CD4-positive, alpha-beta T cell (primary cell): ENCODE data around the gene AP1S3. TPM values are rescaled to one million over a fixed set of nuclear protein-coding genes. Genes with fewer than 3 reads are reported as not detected.

Source experiments
- ATAC-seq: fragments of 200-7000 bp; cut with Tn5 transposase; one replicate; pipeline ENCODE4 v1.10.0; 2022; ENCODE audit warnings: mild to moderate bottlenecking; ENCODE audit not compliant: poor library complexity
- CTCF ChIA-PET: fragments of 350-600 bp; sonication (Branson Sonifier 250); formaldehyde crosslinking; loops from one replicate; lab custom pipeline; 2021; ENCODE audit warnings: antibody characterized with exemption, inconsistent platforms; lab: Charles Lee
- POLR2A ChIA-PET: fragments of 350-600 bp; sonication (Branson Sonifier 250); formaldehyde crosslinking; loops from one replicate; lab custom pipeline; 2021; ENCODE audit warnings: antibody characterized with exemption, inconsistent platforms; lab: Charles Lee
- DNase-seq, 14 experiments: peaks; one replicate each; pipeline ENCODE4 v3.0.0-alpha.2; 2013 to 2020; ENCODE audit warnings: mixed read lengths in 2 of 14
- H3K27ac ChIP-seq, 2 donors: one replicate each; pipeline versions ENCODE4 v1.5.1 to v1.7.0; 2013; ENCODE audit warnings: low read length in 2 of 2, low read depth in 1 of 2, mild to moderate bottlenecking in 1 of 2
- H3K27me3 ChIP-seq, 2 experiments: 1 replicate in 1 of 2; 2 replicates in 1 of 2; pipeline versions ENCODE4 v1.6.1 to v1.7.0; 2013; ENCODE audit warnings: low read length in 2 of 2, control low read depth in 1 of 2, mild to moderate bottlenecking in 1 of 2, moderate library complexity in 1 of 2; ENCODE audit not compliant: insufficient read depth in 2 of 2, control insufficient read depth in 1 of 2
- H3K36me3 ChIP-seq: one replicate; pipeline ENCODE4 v1.6.1; 2013; ENCODE audit warnings: low read length, control low read depth; ENCODE audit not compliant: insufficient read depth
- H3K4me1 ChIP-seq: one replicate; pipeline ENCODE4 v1.6.1; 2013; ENCODE audit warnings: low read length, control low read depth; ENCODE audit not compliant: insufficient read depth
- H3K4me3 ChIP-seq: one replicate; pipeline ENCODE4 v1.5.1; 2013; ENCODE audit warnings: mild to moderate bottlenecking, low read length, moderate library complexity
- H3K9me3 ChIP-seq, 2 experiments: 1 replicate in 1 of 2; 2 replicates in 1 of 2; pipeline versions ENCODE4 v1.6.1 to v1.7.0; 2013; ENCODE audit warnings: low read length in 2 of 2, mild to moderate bottlenecking in 2 of 2, control low read depth in 1 of 2, moderate library complexity in 1 of 2; ENCODE audit not compliant: control insufficient read depth in 1 of 2, insufficient read depth in 1 of 2
- H3K27ac Mint-ChIP-seq: one replicate; pipeline ENCODE4 v1.8.0; 2020; ENCODE audit warnings: mixed read lengths
- H3K27me3 Mint-ChIP-seq: one replicate; pipeline ENCODE4 v1.8.0; 2021; ENCODE audit warnings: mixed read lengths
- H3K36me3 Mint-ChIP-seq: one replicate; pipeline ENCODE4 v1.8.0; 2021; ENCODE audit warnings: low read depth, mixed read lengths
- H3K4me1 Mint-ChIP-seq: one replicate; pipeline ENCODE4 v1.8.0; 2021; ENCODE audit warnings: low read depth, mixed read lengths
- H3K4me3 Mint-ChIP-seq: one replicate; pipeline ENCODE4 v1.8.0; 2020; ENCODE audit warnings: mild to moderate bottlenecking, mixed read lengths
- H3K9me3 Mint-ChIP-seq: one replicate; pipeline ENCODE4 v1.8.0; 2020; ENCODE audit warnings: mixed read lengths
- intact Hi-C, 2 experiments: fragments of 100-400 bp; cut with DNase I in 1 of 2; cut with micrococcal nuclease in 1 of 2; formaldehyde crosslinking; loops; one replicate each; pipeline versions ENCODE4 v1.15.1 to v1.9.0; 2023 to 2025; cut with DNase I, micrococcal nuclease
- total RNA-seq, 174 experiments: library from RNA in 2 of 174; stranded (reverse) in 2 of 174; gene quantifications; one replicate each; pipeline ENCODE4 v1.2.3 and lab custom pipeline; 2021 to 2026
- TF ChIP-seq, protein P1 (sequence below): fragments of 200-600 bp; IDR thresholded peaks from one replicate; pipeline ENCODE4 v1.8.0; 2022; ENCODE audit warnings: antibody characterized with exemption, mild to moderate bottlenecking

Gene AP1S3
- total RNA-seq, 2 experiments from 2014 or later = 0.50 to 0.71 TPM

DNA sequence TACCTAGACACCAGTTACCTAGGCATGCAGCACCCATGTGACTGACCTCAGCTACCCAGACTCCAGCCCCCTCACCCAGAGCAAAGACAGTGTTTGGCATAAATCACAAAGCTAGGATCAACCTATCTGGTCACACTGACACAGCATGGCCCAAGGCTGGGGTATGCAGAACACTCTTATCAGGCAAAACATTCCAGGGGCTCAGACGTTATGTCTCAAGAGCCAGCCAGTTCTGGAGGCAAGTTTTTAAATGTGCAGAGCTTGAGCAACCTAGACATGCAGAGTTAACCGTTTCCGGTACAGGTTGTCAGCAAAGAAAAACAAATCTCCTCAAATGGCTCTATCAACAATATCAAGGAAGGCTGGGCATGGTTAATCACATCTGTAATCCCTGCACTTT lies 92.8 kb downstream of the AP1S3 start:
- H3K36me3 ChIP-seq = no peaks in the 10 kb centered on the region
- H3K36me3 Mint-ChIP-seq = no peaks in the 10 kb centered on the region
- ATAC-seq = no peak

DNA sequence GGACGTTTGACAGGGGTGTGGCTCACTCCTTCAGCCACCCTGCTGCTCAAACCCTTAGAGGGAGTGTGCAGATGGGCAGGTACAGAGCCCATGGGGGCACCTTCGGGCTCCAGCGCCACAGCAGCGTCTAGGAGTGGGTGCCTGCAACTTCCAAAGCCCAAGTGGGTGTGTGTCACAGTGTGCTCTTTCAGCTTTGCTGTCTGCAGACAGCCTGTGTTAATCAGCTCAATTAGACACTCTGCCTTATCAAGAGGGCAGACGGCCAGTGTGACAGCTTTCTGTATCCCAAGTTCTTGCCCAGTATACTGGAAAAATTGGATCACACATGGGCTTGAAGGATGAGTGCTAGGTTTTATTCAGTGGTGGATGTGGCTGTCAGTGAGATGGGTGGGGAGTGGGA lies 96.7 kb downstream of the AP1S3 start:
- Histone ChIP-seq H3K9me3 (no peaks in the 10 kb centered on the region), H3K4me1 (no peaks in the 10 kb centered on the region), H3K36me3 (no peaks in the 10 kb centered on the region), H3K4me3 (no peak overlapping the region), H3K27me3 (no peaks in the 10 kb centered on the region), H3K27ac (no peak overlapping the region)
- ATAC-seq = no peak
- Mint-ChIP-seq H3K9me3 (no peaks in the 10 kb centered on the region), H3K36me3 (no peaks in the 10 kb centered on the region), H3K27ac (no peak overlapping the region), H3K4me1 (no peaks in the 10 kb centered on the region), H3K4me3 (no peak overlapping the region), H3K27me3 (peaks cover 13% of the 10 kb centered on the region)
- ChIA-PET CTCF (no interaction called here), POLR2A (no interaction called here)
- TF ChIP-seq, protein P1, sequence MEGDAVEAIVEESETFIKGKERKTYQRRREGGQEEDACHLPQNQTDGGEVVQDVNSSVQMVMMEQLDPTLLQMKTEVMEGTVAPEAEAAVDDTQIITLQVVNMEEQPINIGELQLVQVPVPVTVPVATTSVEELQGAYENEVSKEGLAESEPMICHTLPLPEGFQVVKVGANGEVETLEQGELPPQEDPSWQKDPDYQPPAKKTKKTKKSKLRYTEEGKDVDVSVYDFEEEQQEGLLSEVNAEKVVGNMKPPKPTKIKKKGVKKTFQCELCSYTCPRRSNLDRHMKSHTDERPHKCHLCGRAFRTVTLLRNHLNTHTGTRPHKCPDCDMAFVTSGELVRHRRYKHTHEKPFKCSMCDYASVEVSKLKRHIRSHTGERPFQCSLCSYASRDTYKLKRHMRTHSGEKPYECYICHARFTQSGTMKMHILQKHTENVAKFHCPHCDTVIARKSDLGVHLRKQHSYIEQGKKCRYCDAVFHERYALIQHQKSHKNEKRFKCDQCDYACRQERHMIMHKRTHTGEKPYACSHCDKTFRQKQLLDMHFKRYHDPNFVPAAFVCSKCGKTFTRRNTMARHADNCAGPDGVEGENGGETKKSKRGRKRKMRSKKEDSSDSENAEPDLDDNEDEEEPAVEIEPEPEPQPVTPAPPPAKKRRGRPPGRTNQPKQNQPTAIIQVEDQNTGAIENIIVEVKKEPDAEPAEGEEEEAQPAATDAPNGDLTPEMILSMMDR = no peak
- intact Hi-C loops = no loop called here
- no peak for DNase-seq

More for the DNA sequence above, 92.8 kb downstream of the AP1S3 start:
- DNase-seq = no peak
- H3K27ac Mint-ChIP-seq = no peak overlapping the region
- H3K27me3 Mint-ChIP-seq = peaks cover 23% of the 10 kb centered on the region
- intact Hi-C loops = no loop called here
- no peak overlapping the region for H3K4me3 ChIP-seq
- H3K9me3 Mint-ChIP-seq = no peaks in the 10 kb centered on the region
- POLR2A ChIA-PET = no interaction called here
- TF ChIP-seq, protein P1 = no peak
- peaks cover 0 to 3% of the 10 kb centered on the region in 2 experiments for H3K9me3 ChIP-seq
- CTCF ChIA-PET = no interaction called here
- H3K27ac ChIP-seq = no peak overlapping the region
- peaks cover 2 to 6% of the 10 kb centered on the region in 2 experiments for H3K27me3 ChIP-seq
- no peaks in the 10 kb centered on the region for H3K4me1 ChIP-seq
- H3K4me1 Mint-ChIP-seq = no peaks in the 10 kb centered on the region
- no peak overlapping the region for H3K4me3 Mint-ChIP-seq

- Histone ChIP-seq H3K36me3 (no peaks in the 10 kb centered on the region), H3K27me3 (no peaks in the 10 kb centered on the region), H3K4me3 (no peak overlapping the region), H3K4me1 (no peaks in the 10 kb centered on the region), H3K27ac (no peak overlapping the region), H3K9me3 (no peaks in the 10 kb centered on the region)
- Mint-ChIP-seq H3K4me3 (no peak overlapping the region), H3K36me3 (no peaks in the 10 kb centered on the region), H3K4me1 (no peaks in the 10 kb centered on the region), H3K27ac (no peak overlapping the region), H3K9me3 (no peaks in the 10 kb centered on the region), H3K27me3 (peaks cover 12% of the 10 kb centered on the region)
- ChIA-PET POLR2A (no interaction called here), CTCF (no interaction called here)
- no peak for ATAC-seq
- intact Hi-C loops = no loop called here
- TF ChIP-seq, protein P1 = no peak
- DNase-seq = no peak
Measured at GRCh38 chr2:223737207-223737606, 100.2 kb downstream of the AP1S3 start.
